CD4-positive, alpha-beta memory T cell (primary cell): ENCODE results near the gene SELENOP. TPM values are rescaled to one million over a fixed set of nuclear protein-coding genes. Genes with fewer than 3 reads are reported as not detected.

Source experiments
- CTCF ChIA-PET: fragments of 350-600 bp; sonication (Branson Sonifier 250); formaldehyde crosslinking; loops from one replicate; lab custom pipeline; 2021; ENCODE audit warnings: inconsistent platforms; ENCODE audit not compliant: partially characterized antibody; lab: Charles Lee
- POLR2A ChIA-PET: fragments of 350-600 bp; sonication (Branson Sonifier 250); formaldehyde crosslinking; loops from one replicate; lab custom pipeline; 2021; ENCODE audit not compliant: partially characterized antibody; lab: Charles Lee
- DNase-seq, 5 donors: peaks; one replicate each; pipeline versions ENCODE4 v3.0.0 to v3.0.0-alpha.2; 2020 to 2022; ENCODE audit warnings: mixed read lengths in 1 of 5
- H3K27ac ChIP-seq: one replicate; pipeline ENCODE4 v1.7.0; 2013; ENCODE audit warnings: low read depth, low read length
- H3K27me3 ChIP-seq: 2 replicates; pipeline ENCODE4 v1.7.0; 2013; ENCODE audit warnings: mild to moderate bottlenecking, low read length, moderate library complexity; ENCODE audit not compliant: insufficient read depth
- H3K36me3 ChIP-seq: 2 replicates; pipeline ENCODE4 v1.7.0; 2013; ENCODE audit warnings: mild to moderate bottlenecking, low read length, moderate library complexity; ENCODE audit not compliant: insufficient read depth
- H3K4me1 ChIP-seq: 2 replicates; pipeline ENCODE4 v1.7.0; 2013; ENCODE audit warnings: mild to moderate bottlenecking, low read length, moderate library complexity; ENCODE audit not compliant: insufficient read depth
- H3K4me3 ChIP-seq, 2 donors: one replicate each; pipeline ENCODE4 v1.7.0; 2013; ENCODE audit warnings: low read length in 2 of 2, mild to moderate bottlenecking in 1 of 2
- H3K9me3 ChIP-seq, 2 donors: one replicate each; pipeline ENCODE4 v1.7.0; 2013; ENCODE audit warnings: low read length in 2 of 2, control low read depth in 1 of 2; ENCODE audit not compliant: control insufficient read depth in 1 of 2
- H3K27ac Mint-ChIP-seq, 7 donors: one replicate each; pipeline ENCODE4 v1.8.0; 2020 to 2021; ENCODE audit warnings: mixed read lengths in 7 of 7, mild to moderate bottlenecking in 6 of 7, inconsistent platforms in 3 of 7, moderate library complexity in 3 of 7
- H3K27me3 Mint-ChIP-seq, 2 donors: one replicate each; pipeline ENCODE4 v1.8.0; 2020 to 2021; ENCODE audit warnings: mixed read lengths in 2 of 2
- H3K36me3 Mint-ChIP-seq, 2 donors: one replicate each; pipeline ENCODE4 v1.8.0; 2020 to 2021; ENCODE audit warnings: mixed read lengths in 2 of 2, inconsistent platforms in 1 of 2, mild to moderate bottlenecking in 1 of 2
- H3K4me1 Mint-ChIP-seq, 4 donors: one replicate each; pipeline ENCODE4 v1.8.0; 2020 to 2021; ENCODE audit warnings: mixed read lengths in 4 of 4, mild to moderate bottlenecking in 1 of 4
- H3K4me3 Mint-ChIP-seq, 8 donors: one replicate each; pipeline ENCODE4 v1.8.0; 2020 to 2021; ENCODE audit warnings: mixed read lengths in 8 of 8, mild to moderate bottlenecking in 7 of 8, moderate library complexity in 6 of 8, inconsistent platforms in 3 of 8
- H3K9me3 Mint-ChIP-seq, 8 donors: one replicate each; pipeline ENCODE4 v1.8.0; 2020 to 2021; ENCODE audit warnings: mixed read lengths in 8 of 8, mild to moderate bottlenecking in 5 of 8, inconsistent platforms in 3 of 8, moderate library complexity in 1 of 8
- intact Hi-C: fragments of 100-400 bp; cut with micrococcal nuclease; formaldehyde crosslinking; loops from one replicate; pipeline ENCODE4 v1.15.1; 2023
- polyA plus RNA-seq, 2 donors: library from polyadenylated mRNA; unstranded; fragments of 300-500 nt; fragmentation: Illumina TruSeq; gene quantifications; one replicate each; pipeline ENCODE4 v1.2.3, GENCODE V29; 2021
- total RNA-seq, 2 experiments: library from RNA; stranded (reverse); gene quantifications; one replicate each; pipeline ENCODE4 v1.2.3, GENCODE V29; 2021

Gene SELENOP
- total and polyA plus RNA-seq, 4 experiments from 2014 or later, result 0.64 to 1.4 (median 0.86) TPM; not detected in 1

DNA sequence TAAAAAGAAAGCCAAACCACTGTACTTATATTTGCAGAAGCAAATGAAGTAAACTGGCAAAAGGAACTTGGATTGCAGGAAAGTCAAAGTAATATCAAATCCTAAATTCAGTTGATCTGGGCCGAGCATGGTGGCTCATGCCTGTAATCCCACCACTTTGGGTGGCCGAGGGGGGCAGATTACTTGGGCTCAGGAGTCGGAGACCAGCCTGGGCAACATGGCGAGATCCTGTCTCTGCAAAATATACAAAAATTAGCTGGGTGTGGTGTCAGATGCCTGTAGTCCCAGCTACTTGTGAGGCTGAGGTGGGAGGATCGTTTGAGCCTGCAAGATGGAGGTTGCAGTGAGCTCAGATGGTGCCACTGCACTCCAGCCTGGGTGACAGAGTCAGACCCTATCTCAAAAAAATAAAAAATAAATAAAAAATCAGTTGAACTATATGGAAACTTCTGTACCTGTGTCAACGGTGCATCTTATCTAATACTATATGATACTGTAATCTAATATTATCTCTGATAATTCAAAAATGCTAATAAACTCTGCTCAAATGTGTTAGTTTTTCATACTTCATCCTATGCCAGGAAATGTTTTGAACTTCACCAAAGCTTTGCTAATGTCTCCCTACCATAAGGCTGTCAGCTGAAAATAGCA is 10.1 kb downstream of the SELENOP start:
- H3K27ac ChIP-seq, result no peak overlapping the region
- H3K4me3 Mint-ChIP-seq, result no peak overlapping the region
- no peak overlapping the region for H3K4me3 ChIP-seq
- intact Hi-C loops, result no loop called here
- ChIA-PET POLR2A (no interaction called here), CTCF (no interaction called here)
- peaks cover 6 to 15% of the 10 kb centered on the region in 2 donors for H3K36me3 Mint-ChIP-seq
- no peak for DNase-seq
- H3K9me3 ChIP-seq, result no peaks in the 10 kb centered on the region
- peaks cover 0 to 6% (median 0%) of the 10 kb centered on the region in 4 donors for H3K4me1 Mint-ChIP-seq
- peaks cover 0 to 1% of the 10 kb centered on the region in 2 donors for H3K27me3 Mint-ChIP-seq
- no peaks in the 10 kb centered on the region for H3K27me3 ChIP-seq
- H3K4me1 ChIP-seq, result no peaks in the 10 kb centered on the region
- peaks cover 0 to 6% (median 3%) of the 10 kb centered on the region in 8 donors for H3K9me3 Mint-ChIP-seq
- H3K36me3 ChIP-seq, result no peaks in the 10 kb centered on the region
- H3K27ac Mint-ChIP-seq, result no peak overlapping the region

DNA sequence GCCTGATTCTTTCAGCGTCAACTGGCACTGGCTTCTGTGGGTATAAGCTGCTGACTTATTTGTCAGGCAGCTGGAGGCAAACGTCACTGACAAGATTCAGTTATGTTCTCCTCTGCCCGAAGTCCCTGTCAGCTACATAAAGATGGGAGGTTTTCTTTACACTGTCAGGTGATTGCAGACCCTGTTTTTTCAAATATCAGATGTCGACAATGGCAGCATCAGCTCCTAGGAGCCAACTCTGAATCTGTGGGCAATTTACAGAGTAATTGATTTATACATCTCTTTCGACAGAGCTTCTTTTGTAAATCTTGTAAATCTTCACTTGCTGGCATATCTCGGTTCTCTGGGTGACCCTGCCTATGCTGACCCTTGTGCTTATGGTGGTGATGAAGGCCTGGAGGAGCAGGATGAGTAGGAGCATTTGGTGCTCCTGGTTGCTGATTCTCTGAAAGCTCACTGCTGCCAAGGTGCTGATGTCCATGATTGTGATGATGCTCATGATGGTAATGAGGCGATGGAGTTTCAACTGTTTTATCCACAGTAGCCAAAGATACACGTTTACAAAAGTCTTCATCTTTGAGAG is 10.9 kb downstream of the SELENOP start:
- Histone ChIP-seq H3K9me3 (no peaks in the 10 kb centered on the region), H3K27ac (no peak overlapping the region), H3K27me3 (no peaks in the 10 kb centered on the region), H3K4me3 (no peak overlapping the region), H3K36me3 (no peaks in the 10 kb centered on the region), H3K4me1 (no peaks in the 10 kb centered on the region)
- Mint-ChIP-seq H3K4me3 (no peak overlapping the region), H3K9me3 (peaks cover 0 to 10% (median 3%) of the 10 kb centered on the region in 8 donors), H3K27ac (no peak overlapping the region), H3K36me3 (peaks cover 6 to 15% of the 10 kb centered on the region in 2 donors), H3K27me3 (peaks cover 0 to 1% of the 10 kb centered on the region in 2 donors), H3K4me1 (no peaks in the 10 kb centered on the region)
- CTCF ChIA-PET, result no interaction called here
- POLR2A ChIA-PET, result no interaction called here
- DNase-seq, result no peak
- intact Hi-C loops, result no loop called here

DNA sequence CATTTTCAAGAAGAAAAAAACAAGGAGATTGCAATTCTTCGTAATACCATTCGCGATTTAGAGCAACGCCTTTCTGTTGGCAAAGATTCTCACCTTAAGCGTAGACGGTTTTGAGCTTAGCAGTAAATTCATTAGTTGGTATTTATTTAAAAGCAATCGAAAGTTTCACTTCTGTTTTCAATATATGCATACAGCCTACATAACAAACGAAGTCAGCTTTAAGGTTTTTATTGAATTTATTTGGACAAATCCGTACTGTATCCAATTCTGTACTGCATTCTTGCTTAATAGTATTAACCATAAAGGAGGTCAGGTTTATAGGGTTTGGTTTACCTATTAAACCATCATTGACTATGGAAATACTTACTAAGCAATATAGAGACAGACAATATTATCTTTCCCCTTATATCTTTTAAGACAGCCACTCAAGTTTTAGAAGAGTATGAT is 12.0 kb downstream of the SELENOP start:
- Mint-ChIP-seq H3K36me3 (peaks cover 6 to 16% of the 10 kb centered on the region in 2 donors), H3K4me1 (no peaks in the 10 kb centered on the region), H3K4me3 (no peak overlapping the region), H3K9me3 (peaks cover 0 to 11% (median 4%) of the 10 kb centered on the region in 8 donors), H3K27ac (no peak overlapping the region), H3K27me3 (peaks cover 0 to 1% of the 10 kb centered on the region in 2 donors)
- intact Hi-C loops, result no loop called here
- Histone ChIP-seq H3K27me3 (no peaks in the 10 kb centered on the region), H3K4me3 (no peak overlapping the region), H3K36me3 (no peaks in the 10 kb centered on the region), H3K27ac (no peak overlapping the region), H3K9me3 (no peaks in the 10 kb centered on the region), H3K4me1 (no peaks in the 10 kb centered on the region)
- ChIA-PET POLR2A (no interaction called here), CTCF (no interaction called here)
- DNase-seq, result no peak

DNA sequence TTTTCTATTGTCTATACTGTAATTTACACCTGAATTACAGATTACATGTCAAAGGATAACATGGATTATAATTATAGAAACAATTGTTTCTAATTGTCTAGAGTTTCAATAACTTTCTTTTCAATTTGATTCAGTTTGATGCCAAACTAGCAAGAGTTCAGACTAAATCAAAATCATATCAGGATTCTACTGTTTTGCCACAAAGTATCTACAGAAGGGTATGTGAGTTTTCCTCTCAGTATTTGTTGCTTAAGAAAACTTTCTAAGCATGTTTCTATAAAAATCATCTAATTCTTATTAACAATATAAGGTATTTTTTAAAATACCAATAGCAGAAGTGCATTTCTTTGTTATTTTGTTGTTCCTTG is 12.5 kb downstream of the SELENOP start:
- H3K27me3 ChIP-seq, result no peaks in the 10 kb centered on the region
- H3K4me1 ChIP-seq, result no peaks in the 10 kb centered on the region
- no peaks in the 10 kb centered on the region for H3K9me3 ChIP-seq
- Mint-ChIP-seq H3K36me3 (peaks cover 6 to 21% of the 10 kb centered on the region in 2 donors), H3K4me3 (no peak overlapping the region), H3K27ac (no peak overlapping the region), H3K27me3 (peaks cover 0 to 1% of the 10 kb centered on the region in 2 donors), H3K9me3 (peaks cover 0 to 15% (median 9%) of the 10 kb centered on the region in 8 donors), H3K4me1 (no peaks in the 10 kb centered on the region)
- H3K4me3 ChIP-seq, result no peak overlapping the region
- DNase-seq, result no peak
- ChIA-PET CTCF (no interaction called here), POLR2A (no interaction called here)
- H3K36me3 ChIP-seq, result no peaks in the 10 kb centered on the region
- no peak overlapping the region for H3K27ac ChIP-seq
- intact Hi-C loops, result no loop called here

DNA sequence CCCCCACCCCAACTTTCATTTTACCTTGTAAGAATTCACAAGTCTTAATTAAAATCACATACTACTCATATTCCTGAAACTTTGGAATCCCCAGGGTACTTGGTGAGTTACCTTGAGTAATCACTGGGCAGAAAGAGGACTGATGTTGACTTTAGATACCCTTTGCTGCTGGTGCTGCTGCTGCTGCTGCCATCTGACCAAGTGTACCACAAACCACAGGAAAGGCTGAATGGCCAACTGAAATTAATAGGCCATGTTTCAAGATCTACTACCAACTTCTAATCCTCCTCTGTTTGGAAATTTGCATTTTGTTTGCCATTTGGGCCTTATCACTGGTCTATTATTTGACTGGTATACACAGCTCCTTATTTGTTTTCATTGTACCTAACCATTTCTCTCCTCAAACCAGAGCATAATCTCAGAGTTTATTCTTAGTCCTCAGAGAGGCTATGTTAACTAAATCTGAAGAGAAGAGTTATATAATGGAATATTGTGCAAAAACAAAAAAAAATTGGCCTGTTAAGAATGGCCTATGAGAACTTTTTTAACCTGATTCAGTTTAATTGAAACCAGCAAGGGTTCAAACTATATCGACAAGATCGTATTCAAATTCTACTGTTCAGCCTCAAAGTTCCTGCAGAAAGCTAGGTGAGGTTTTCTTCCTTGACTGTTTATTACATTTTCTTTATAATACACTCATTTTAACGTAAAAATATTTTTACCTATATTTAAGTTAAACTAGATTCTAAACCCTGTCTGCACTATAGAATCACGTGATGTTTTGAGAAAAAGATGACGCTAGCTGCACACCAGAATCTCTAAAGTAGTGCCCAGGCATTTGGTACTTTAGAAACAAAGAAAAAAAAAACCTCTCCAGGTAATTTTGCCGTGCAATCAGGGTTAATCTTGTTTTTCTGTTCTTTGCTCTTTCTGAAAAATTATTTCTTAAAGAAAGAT is 13.1 kb downstream of the SELENOP start:
- Mint-ChIP-seq H3K27ac (peak overlapping the region in 1 of 7 donors; percentile 67), H3K27me3 (no peaks in the 10 kb centered on the region), H3K4me3 (no peak overlapping the region), H3K4me1 (no peaks in the 10 kb centered on the region), H3K9me3 (peaks cover 0 to 21% (median 11%) of the 10 kb centered on the region in 8 donors), H3K36me3 (peaks cover 6 to 21% of the 10 kb centered on the region in 2 donors)
- Histone ChIP-seq H3K9me3 (no peaks in the 10 kb centered on the region), H3K27ac (no peak overlapping the region), H3K27me3 (no peaks in the 10 kb centered on the region), H3K4me3 (no peak overlapping the region), H3K4me1 (no peaks in the 10 kb centered on the region), H3K36me3 (no peaks in the 10 kb centered on the region)
- DNase-seq, result no peak
- ChIA-PET POLR2A (no interaction called here), CTCF (no interaction called here)
- intact Hi-C loops, result no loop called here

DNA sequence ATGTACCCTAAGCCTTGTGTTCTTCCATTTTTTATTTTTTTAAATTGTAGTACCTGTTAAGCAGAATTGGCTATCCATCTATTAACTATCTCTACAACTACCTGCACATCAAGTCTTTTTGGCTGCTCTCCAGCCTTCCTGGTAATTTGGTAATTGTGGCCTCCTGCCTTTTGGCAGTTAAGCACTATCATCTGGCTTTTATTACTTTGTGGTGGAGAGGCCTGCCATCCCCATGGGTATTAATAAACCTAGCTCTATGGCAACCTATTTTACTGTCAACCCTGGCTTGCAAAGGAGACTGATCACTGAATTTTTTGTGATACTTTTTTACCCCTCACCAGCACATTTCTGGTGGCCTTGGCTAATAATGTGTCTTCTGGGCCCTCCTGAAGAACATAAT is 20.5 kb downstream of the SELENOP start:
- DNase-seq, result no peak
- Histone ChIP-seq H3K27ac (no peak overlapping the region), H3K9me3 (peaks cover 0 to 9% of the 10 kb centered on the region in 2 donors), H3K36me3 (no peaks in the 10 kb centered on the region), H3K27me3 (no peaks in the 10 kb centered on the region), H3K4me3 (no peak overlapping the region), H3K4me1 (no peaks in the 10 kb centered on the region)
- CTCF ChIA-PET, result no interaction called here
- Mint-ChIP-seq H3K27ac (no peak overlapping the region), H3K4me1 (no peaks in the 10 kb centered on the region), H3K9me3 (peaks cover 0 to 53% (median 39%) of the 10 kb centered on the region in 8 donors), H3K27me3 (peaks cover 1% of the 10 kb centered on the region in 2 donors), H3K36me3 (peaks cover 11 to 23% of the 10 kb centered on the region in 2 donors), H3K4me3 (no peak overlapping the region)
- POLR2A ChIA-PET, result no interaction called here
- intact Hi-C loops, result no loop called here

DNA sequence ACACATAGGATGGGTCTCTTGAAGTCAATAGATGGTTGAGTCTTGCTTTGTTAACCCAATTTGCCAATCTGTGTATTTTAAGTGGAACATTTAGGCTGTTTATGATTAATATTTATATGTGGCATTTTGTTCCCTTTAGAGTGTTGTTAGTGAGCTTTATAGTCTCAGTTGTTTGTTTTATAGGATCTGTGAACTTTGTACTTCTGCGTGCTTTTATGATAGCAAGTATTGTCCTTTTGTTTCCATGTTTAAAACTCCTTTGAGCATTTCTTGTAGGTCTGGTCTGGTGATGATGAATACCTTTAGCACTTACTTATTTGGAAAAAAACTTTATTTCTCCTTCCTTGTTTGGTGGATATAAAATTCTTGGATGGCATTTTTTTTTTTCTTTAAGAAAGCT is 23.8 kb downstream of the SELENOP start:
- Mint-ChIP-seq H3K36me3 (peaks cover 17 to 30% of the 10 kb centered on the region in 2 donors), H3K9me3 (peaks cover 3 to 53% (median 39%) of the 10 kb centered on the region in 8 donors), H3K27ac (no peak overlapping the region), H3K27me3 (peaks cover 1% of the 10 kb centered on the region in 2 donors), H3K4me3 (no peak overlapping the region), H3K4me1 (no peaks in the 10 kb centered on the region)
- H3K9me3 ChIP-seq, result peaks cover 0 to 9% of the 10 kb centered on the region in 2 donors
- no peaks in the 10 kb centered on the region for H3K27me3 ChIP-seq
- no peaks in the 10 kb centered on the region for H3K4me1 ChIP-seq
- H3K27ac ChIP-seq, result no peak overlapping the region
- H3K4me3 ChIP-seq, result no peak overlapping the region
- ChIA-PET CTCF (no interaction called here), POLR2A (no interaction called here)
- no peaks in the 10 kb centered on the region for H3K36me3 ChIP-seq
- intact Hi-C loops, result no loop called here
- DNase-seq, result no peak
